ENCODE measurements around the gene MIPOL1.

The MIPOL1 gene

DNA sequence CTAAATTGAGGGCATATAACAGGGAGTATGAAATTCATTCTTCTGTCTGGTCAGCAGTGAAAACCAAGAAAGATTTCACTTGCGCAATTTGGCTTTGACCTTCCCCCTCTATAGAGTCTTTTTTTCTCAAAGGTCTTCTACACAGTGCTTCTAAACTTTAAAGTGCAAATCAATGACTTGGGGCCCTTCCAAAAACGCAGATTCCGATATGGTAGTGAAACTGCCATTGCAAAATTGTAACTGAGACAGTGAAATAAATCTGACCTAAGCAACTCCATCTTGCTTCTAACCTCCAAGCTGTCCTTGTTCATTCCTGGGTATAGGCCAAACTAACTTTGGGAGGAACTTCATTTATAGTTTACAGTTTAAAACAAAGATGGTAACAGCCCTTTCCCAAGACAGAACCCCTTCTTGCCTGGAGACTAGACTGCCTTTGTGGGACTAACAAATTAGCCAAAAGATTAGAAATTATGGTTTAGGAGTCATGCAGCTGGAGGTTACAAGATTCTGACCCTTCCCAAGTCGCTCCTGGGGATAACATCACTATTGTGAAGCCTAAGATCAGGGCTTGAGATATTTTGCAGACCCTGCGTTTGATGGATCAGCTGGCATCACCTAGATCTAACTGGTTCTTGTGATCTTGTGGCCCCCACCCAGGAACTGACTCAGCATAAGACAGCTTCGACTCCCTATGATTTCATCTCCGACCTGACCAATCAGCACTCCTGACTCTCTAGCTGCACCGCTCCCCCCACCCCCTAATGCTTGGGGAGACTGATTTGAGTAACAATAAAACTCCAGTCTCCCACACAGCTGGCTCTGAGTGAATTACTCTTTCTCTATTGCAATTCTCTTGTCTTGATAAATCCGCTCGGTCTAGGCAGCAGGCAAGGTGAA is 30.3 kb upstream of the MIPOL1 start:
- no peak overlapping the region for H3K27ac ChIP-seq

DNA sequence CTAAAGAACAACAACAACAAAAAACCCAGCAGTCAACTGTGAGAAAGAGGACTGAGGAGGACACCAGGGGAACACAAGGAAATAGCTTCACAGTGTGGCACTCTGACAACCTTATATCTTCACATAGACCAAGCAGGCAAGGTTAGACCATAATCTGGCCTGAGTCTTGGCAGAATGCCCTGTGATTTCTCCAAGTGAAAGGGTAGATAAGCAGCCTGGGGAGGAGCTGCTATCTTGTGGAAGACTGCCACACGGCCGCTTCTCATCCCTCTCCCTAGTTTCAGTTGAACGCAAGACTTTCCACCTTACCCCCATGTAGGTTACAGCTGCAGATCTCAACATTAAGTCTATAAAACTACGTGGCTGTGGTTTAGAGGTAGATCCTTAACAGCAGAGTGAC is 29.0 kb upstream of the MIPOL1 start:
- TF ChIP-seq, protein P1, sequence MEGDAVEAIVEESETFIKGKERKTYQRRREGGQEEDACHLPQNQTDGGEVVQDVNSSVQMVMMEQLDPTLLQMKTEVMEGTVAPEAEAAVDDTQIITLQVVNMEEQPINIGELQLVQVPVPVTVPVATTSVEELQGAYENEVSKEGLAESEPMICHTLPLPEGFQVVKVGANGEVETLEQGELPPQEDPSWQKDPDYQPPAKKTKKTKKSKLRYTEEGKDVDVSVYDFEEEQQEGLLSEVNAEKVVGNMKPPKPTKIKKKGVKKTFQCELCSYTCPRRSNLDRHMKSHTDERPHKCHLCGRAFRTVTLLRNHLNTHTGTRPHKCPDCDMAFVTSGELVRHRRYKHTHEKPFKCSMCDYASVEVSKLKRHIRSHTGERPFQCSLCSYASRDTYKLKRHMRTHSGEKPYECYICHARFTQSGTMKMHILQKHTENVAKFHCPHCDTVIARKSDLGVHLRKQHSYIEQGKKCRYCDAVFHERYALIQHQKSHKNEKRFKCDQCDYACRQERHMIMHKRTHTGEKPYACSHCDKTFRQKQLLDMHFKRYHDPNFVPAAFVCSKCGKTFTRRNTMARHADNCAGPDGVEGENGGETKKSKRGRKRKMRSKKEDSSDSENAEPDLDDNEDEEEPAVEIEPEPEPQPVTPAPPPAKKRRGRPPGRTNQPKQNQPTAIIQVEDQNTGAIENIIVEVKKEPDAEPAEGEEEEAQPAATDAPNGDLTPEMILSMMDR (conservative IDR thresholded peaks at IDR 0.05) = no peak
- H3K27ac ChIP-seq = no peak overlapping the region

More for the DNA sequence above, 30.3 kb upstream of the MIPOL1 start:
- TF ChIP-seq, protein P1 (conservative IDR thresholded peaks at IDR 0.05) = no peak

DNA sequence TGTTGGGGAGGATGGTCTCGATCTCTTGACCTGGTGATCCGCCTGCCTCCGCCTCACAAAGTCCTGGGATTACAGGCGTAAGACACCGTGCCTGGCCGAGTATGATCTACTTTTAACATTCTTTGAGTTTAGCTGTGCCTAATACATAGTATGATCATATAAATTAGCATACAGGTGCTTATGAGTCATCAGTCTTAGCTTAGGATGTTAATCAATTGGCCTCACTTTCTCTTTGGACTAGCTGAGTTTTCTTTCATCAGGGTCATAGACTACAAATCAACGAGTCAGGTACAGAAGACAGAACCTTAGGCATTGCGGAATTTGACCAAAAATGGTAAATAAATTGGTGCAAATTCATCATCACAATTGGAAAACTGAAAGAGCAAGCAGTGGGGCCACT is 27.5 kb upstream of the MIPOL1 start:
- TF ChIP-seq, protein P1 (conservative IDR thresholded peaks at IDR 0.05) = no peak

DNA sequence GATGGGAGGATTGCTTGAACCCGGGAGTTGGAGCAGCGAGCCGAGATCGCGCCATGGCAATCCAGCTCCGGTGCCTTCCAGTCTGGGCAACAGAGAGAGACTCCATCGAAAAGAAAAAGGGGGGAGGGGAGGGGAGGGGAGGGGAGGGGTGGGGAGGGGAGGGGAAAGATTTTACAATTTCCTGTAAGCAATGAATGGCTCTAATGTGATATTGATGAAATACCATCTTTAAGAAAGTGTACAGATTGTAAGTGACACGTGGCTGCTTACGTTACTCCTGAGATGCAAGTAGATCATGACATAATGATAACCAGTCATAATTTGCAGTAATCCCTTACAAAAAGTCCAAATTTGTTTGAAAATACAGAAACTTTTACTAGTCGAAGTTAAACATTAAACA is 26.7 kb upstream of the MIPOL1 start:
- no peak overlapping the region for H3K27ac ChIP-seq
- TF ChIP-seq, protein P1 (conservative IDR thresholded peaks at IDR 0.05) = no peak

More for the DNA sequence above, 27.5 kb upstream of the MIPOL1 start:
- H3K27ac ChIP-seq = no peak overlapping the region

DNA sequence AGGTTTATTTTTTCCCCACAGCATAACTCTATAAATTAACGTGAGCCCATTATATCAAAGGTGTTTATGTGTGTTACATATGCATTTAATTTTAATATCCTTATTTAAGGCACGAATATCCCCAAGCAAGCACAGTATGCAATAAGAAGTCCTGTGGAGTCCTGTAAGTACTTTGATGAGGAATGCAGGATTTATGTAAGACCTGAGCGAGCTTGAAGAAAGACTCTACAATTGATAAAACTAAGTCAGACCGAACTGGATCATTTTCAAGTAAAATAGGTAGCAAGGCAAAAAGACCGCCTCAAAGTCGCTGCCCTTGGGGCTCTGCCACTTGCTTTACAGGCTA is 26.1 kb upstream of the MIPOL1 start:
- TF ChIP-seq, protein P1 (conservative IDR thresholded peaks at IDR 0.05) = no peak
- H3K27ac ChIP-seq = peak overlapping the region; percentile 91

DNA sequence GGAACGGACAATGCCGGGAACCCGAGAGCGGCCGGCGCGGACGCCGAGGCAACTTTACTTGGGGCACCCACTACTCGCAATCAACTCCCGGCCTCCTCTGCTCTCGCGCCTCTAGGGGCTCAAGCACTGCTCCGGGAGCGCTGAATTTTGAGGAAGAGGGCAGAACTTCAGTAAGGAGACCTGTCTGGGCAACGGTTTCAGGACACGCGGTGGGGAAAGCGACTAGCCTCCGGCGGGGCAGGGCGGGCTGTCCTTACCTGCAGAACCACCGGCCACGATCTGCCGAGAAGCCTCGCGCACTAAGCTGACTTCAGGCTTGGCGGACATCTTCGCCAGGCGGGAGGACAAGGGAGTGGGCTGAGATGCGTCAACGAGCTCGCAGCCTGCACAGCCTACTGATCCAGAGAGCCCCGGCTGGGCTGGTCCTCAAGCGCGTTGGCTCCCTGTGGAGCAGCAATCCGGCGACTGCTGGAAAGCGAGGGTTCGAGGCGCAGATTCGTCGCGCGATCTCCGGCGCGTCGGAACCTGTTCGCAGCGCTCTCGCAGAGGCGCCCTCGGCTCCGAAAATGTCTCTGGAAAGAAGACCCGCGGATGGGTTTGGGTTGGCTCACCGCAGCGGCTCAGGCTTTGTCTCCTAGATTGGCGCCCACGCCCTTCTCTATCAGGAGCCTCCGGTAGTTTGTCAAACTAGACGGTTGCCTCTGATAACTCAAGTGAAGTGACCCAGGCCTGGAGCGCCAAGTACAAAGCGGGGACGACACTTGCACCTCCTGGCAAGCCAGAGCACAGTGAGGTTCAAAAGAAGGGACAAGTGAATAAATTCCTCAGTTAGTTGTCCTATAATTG is 25.5 kb upstream of the MIPOL1 start, which contains the start of gene SLC25A21:
Gene SLC25A21 (minus strand): TSS at position 583 of the 846 bp plus-strand sequence.
- peak within 1 kb of the TSS; percentile 91 for H3K27ac ChIP-seq

More for the DNA sequence above, 25.5 kb upstream of the MIPOL1 start, which contains the start of gene SLC25A21:
- TF ChIP-seq, protein P1 (conservative IDR thresholded peaks at IDR 0.05) = peak; percentile 20

Data from VCaP (cell line).